HCT116 (cell line): Measurements from ENCODE around the gene ROCK2. TPM values are rescaled to one million over a fixed set of nuclear protein-coding genes. Genes with fewer than 3 reads are reported as not detected.

Source experiments
- ATAC-seq: fragments of 200-7000 bp; cut with Tn5 transposase; 2 replicates; pipeline ENCODE4 v1.9.1; 2020; ENCODE audit warnings: mild to moderate bottlenecking, moderate library complexity
- BruUV-seq: library from RNA; stranded (reverse); fragments of 400-500 nt; replicated peaks from 2 replicates; lab custom pipeline; 2021; lab: Mats Ljungman, UMichigan
- CTCF ChIA-PET: fragments of 300-600 bp; sonication (Branson Sonifier 250); formaldehyde crosslinking; loops from one replicate; lab custom pipeline; 2021; ENCODE audit warnings: antibody characterized with exemption; lab: Charles Lee
- POLR2A ChIA-PET: fragments of 300-600, 350-600 bp; sonication (Branson Sonifier 250); formaldehyde crosslinking; loops from one replicate; lab custom pipeline; 2021; ENCODE audit warnings: antibody characterized with exemption; lab: Charles Lee
- RAD21 ChIA-PET, 2 experiments: fragments of 300-600 bp; sonication (Branson Sonifier 250); formaldehyde crosslinking; loops; one replicate each; lab custom pipeline; 2023; ENCODE audit warnings: low total read pairs in 2 of 2; ENCODE audit not compliant: uncharacterized antibody in 2 of 2, unreplicated experiment in 2 of 2, low non-redundant PET in 1 of 2; lab: Charles Lee
- DNase-seq: peaks from one replicate; pipeline ENCODE4 v3.0.0-alpha.2; 2010; ENCODE audit warnings: low read depth, low spot score
- H2AFZ ChIP-seq: fragments of 200-600 bp; shearing (Covaris generic), sonication (generic); 2 replicates; pipeline ENCODE4 v1.6.1; 2017; ENCODE audit warnings: low read depth, mixed run types, mixed read lengths, antibody characterized with exemption, low read length; ENCODE audit not compliant: poor library complexity, severe bottlenecking
- H3K27ac ChIP-seq: 2 replicates; pipeline ENCODE4 v1.5.1; 2012; ENCODE audit warnings: low read depth, low read length
- H3K27me3 ChIP-seq: fragments of 200-600 bp; sonication (generic); 2 replicates; pipeline ENCODE4 v1.6.1; 2016; ENCODE audit warnings: mixed run types, low read length, mixed read lengths; ENCODE audit not compliant: insufficient read depth
- H3K36me3 ChIP-seq, 2 experiments: fragments of 200-500 bp in 1 of 2; fragments of 200-600 bp in 1 of 2; sonication (Bioruptor generic) in 1 of 2; sonication (generic) in 1 of 2; 2 replicates each; pipeline versions ENCODE4 v1.5.1 to v1.6.1; 2014 to 2016; ENCODE audit warnings: low read length in 2 of 2, inconsistent platforms in 1 of 2, mixed read lengths in 1 of 2, mixed run types in 1 of 2; ENCODE audit not compliant: insufficient read depth in 2 of 2, control insufficient read depth in 1 of 2
- H3K4me1 ChIP-seq, 2 experiments: fragments of 200-600 bp in 1 of 2; sonication (generic) in 1 of 2; 2 replicates each; pipeline versions ENCODE4 v1.5.1 to v1.6.1; 2012 to 2017; ENCODE audit warnings: low read length in 2 of 2, inconsistent platforms in 1 of 2, mild to moderate bottlenecking in 1 of 2, mixed read lengths in 1 of 2, mixed run types in 1 of 2, moderate library complexity in 1 of 2; ENCODE audit not compliant: insufficient read depth in 2 of 2, control insufficient read depth in 1 of 2
- H3K4me2 ChIP-seq: fragments of 200-600 bp; sonication (generic); 2 replicates; pipeline ENCODE4 v1.6.1; 2017; ENCODE audit warnings: mixed run types, low read length, mixed read lengths
- H3K4me3 ChIP-seq, 2 experiments: fragments of 200-600 bp in 1 of 2; sonication (generic) in 1 of 2; replicated peaks in 1 of 2; 2 replicates each; pipeline ENCODE4 v1.5.1; 2011 to 2016; ENCODE audit warnings: low read length in 2 of 2, control low read depth in 1 of 2, low read depth in 1 of 2, mild to moderate bottlenecking in 1 of 2, mixed read lengths in 1 of 2, mixed run types in 1 of 2
- H3K79me2 ChIP-seq: fragments of 200-600 bp; sonication (generic); 2 replicates; pipeline ENCODE4 v1.6.1; 2017; ENCODE audit warnings: mild to moderate bottlenecking, mixed run types, low read length, moderate library complexity, mixed read lengths; ENCODE audit not compliant: insufficient read depth
- H3K9ac ChIP-seq: fragments of 200-600 bp; sonication (generic); 2 replicates; pipeline ENCODE4 v1.6.1; 2016; ENCODE audit warnings: low read length, mixed read lengths
- H3K9me2 ChIP-seq: fragments of 200-600 bp; sonication (generic), shearing (Covaris generic); 2 replicates; pipeline ENCODE4 v1.6.1; 2017; ENCODE audit warnings: mixed run types, mild to moderate bottlenecking, moderate library complexity; ENCODE audit not compliant: insufficient read depth
- H3K9me3 ChIP-seq, 2 experiments: fragments of 200-500 bp in 1 of 2; fragments of 200-600 bp in 1 of 2; sonication (Bioruptor generic) in 1 of 2; sonication (generic) in 1 of 2; 2 replicates each; pipeline ENCODE4 v1.6.1; 2014 to 2017; ENCODE audit warnings: low read length in 2 of 2, mixed read lengths in 2 of 2, inconsistent platforms in 1 of 2, low read depth in 1 of 2, mild to moderate bottlenecking in 1 of 2, mixed run types in 1 of 2, moderate library complexity in 1 of 2; ENCODE audit not compliant: control insufficient read depth in 1 of 2, insufficient read depth in 1 of 2
- H4K20me1 ChIP-seq: fragments of 200-600 bp; sonication (generic), shearing (Covaris generic); 2 replicates; pipeline ENCODE4 v1.6.1; 2017; ENCODE audit warnings: mixed run types, mild to moderate bottlenecking, moderate library complexity; ENCODE audit not compliant: insufficient read depth
- CBX3 ChIP-seq: IDR thresholded peaks from 2 replicates; pipeline ENCODE4 v1.6.1; 2012; ENCODE audit warnings: low read depth
- EGR1 ChIP-seq: IDR thresholded peaks from 2 replicates; pipeline ENCODE4 v1.6.1; 2012; ENCODE audit warnings: low read depth
- EZH2 ChIP-seq: fragments of 200-600 bp; sonication (generic); IDR thresholded peaks from 2 replicates; pipeline ENCODE4 v1.6.1; 2017; ENCODE audit warnings: antibody characterized with exemption, mixed run types
- FOSL1 ChIP-seq: IDR thresholded peaks from 2 replicates; pipeline ENCODE4 v1.6.1; 2012; ENCODE audit warnings: low read depth
- RAD21 ChIP-seq: IDR thresholded peaks from 2 replicates; pipeline ENCODE4 v1.6.1; 2012; ENCODE audit warnings: low read depth, mild to moderate bottlenecking
- SIN3A ChIP-seq: IDR thresholded peaks from 2 replicates; pipeline ENCODE4 v1.6.1; 2012; ENCODE audit warnings: low read depth
- SP1 ChIP-seq: IDR thresholded peaks from 2 replicates; pipeline ENCODE4 v1.6.1; 2012; ENCODE audit warnings: low read depth
- SRF ChIP-seq: IDR thresholded peaks from 2 replicates; pipeline ENCODE4 v1.6.1; 2012; ENCODE audit warnings: low read depth
- YY1 ChIP-seq: IDR thresholded peaks from 2 replicates; pipeline ENCODE4 v1.6.1; 2011; ENCODE audit warnings: low read length, low read depth, moderate library complexity, mild to moderate bottlenecking; ENCODE audit not compliant: insufficient replicate concordance; ENCODE audit errors: extremely low read depth
- ZNF274 ChIP-seq: fragments of 200-500 bp; sonication (Bioruptor generic); IDR thresholded peaks from 2 replicates; pipeline ENCODE4 v1.6.1; 2014; ENCODE audit warnings: mild to moderate bottlenecking, low read depth, low read length, inconsistent platforms
- intact Hi-C: fragments of 100-400 bp; cut with micrococcal nuclease; formaldehyde crosslinking; loops from 2 replicates; pipeline ENCODE4 v1.10.0; 2022
- total RNA-seq: library from RNA; stranded (reverse); gene quantifications from one replicate; pipeline ENCODE4 v1.2.1, GENCODE V29; 2021; ENCODE audit not compliant: unreplicated experiment
- TF ChIP-seq, protein P1 (sequence below): IDR thresholded peaks from 2 replicates; pipeline ENCODE4 v1.6.1; 2012

The ROCK2 gene
- total RNA-seq, 1 experiment from 2014 or later = 48.0 TPM

GRCh38 chr2:11242542-11243174, 101.8 kb downstream of the ROCK2 start:
- Histone ChIP-seq H3K4me3 (no peak overlapping the region), H3K4me2 (no peak overlapping the region), H3K9me3 (no peaks in the 10 kb centered on the region), H3K27ac (no peak overlapping the region), H3K9ac (no peak overlapping the region), H3K27me3 (no peaks in the 10 kb centered on the region), H4K20me1 (peaks cover 11% of the 10 kb centered on the region; the same call in 1 of the 2 replicates), H3K36me3 (no peaks in the 10 kb centered on the region), H3K9me2 (no peaks in the 10 kb centered on the region), H2AFZ (no peak overlapping the region), H3K4me1 (peaks cover 12 to 17% of the 10 kb centered on the region in 2 experiments), H3K79me2 (peaks cover 27% of the 10 kb centered on the region)
- POLR2A ChIA-PET = no interaction called here
- intact Hi-C loops = no loop called here
- BruUV-seq = no TSS peak
- CTCF ChIA-PET = interaction anchor here (0.8 kb wide), 1 partner anchor 110 kb away, joined by 3 read pairs; a partner anchor contains a TSS
- RAD21 ChIA-PET = no interaction called here
- no peak for ATAC-seq
- no peak for DNase-seq
- TF ChIP-seq SIN3A (no peak), EGR1 (no peak), EZH2 (no peak), RAD21 (no peak), SP1 (no peak), SRF (no peak), FOSL1 (no peak), ZNF274 (no peak), CBX3 (no peak), YY1 (no peak)
- TF ChIP-seq, protein P1, sequence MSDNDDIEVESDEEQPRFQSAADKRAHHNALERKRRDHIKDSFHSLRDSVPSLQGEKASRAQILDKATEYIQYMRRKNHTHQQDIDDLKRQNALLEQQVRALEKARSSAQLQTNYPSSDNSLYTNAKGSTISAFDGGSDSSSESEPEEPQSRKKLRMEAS = no peak
